Nephron progenitor cell (in vitro differentiated cells): ENCODE measurements around the gene TMEM59.
A peak's percentile ranks its signal among the peaks of the same experiment; 100 is the strongest.
"Not testable (repeated sequence)": the region's sequence is repeated elsewhere in the genome, so short reads cannot be mapped to it uniquely, and the experiment has no call there.

ENCODE experiments used
- DNase-seq: peaks from one replicate; pipeline ENCODE4 v3.0.0; 2021
- H3K27ac Mint-ChIP-seq: 2 replicates; pipeline ENCODE4 v1.8.0; 2021; ENCODE audit warnings: mild to moderate bottlenecking, moderate library complexity, mixed read lengths
- H3K27me3 Mint-ChIP-seq: 2 replicates; pipeline ENCODE4 v1.8.0; 2021; ENCODE audit warnings: mild to moderate bottlenecking, low read depth, mixed read lengths; ENCODE audit not compliant: poor library complexity
- H3K36me3 Mint-ChIP-seq: 2 replicates; pipeline ENCODE4 v1.8.0; 2021; ENCODE audit warnings: low read depth, mixed read lengths
- H3K4me1 Mint-ChIP-seq: 2 replicates; pipeline ENCODE4 v1.8.0; 2021; ENCODE audit warnings: mixed read lengths
- H3K4me3 Mint-ChIP-seq: 2 replicates; pipeline ENCODE4 v1.8.0; 2021; ENCODE audit warnings: mild to moderate bottlenecking, moderate library complexity, mixed read lengths
- H3K9me3 Mint-ChIP-seq: 2 replicates; pipeline ENCODE4 v1.8.0; 2021; ENCODE audit warnings: mild to moderate bottlenecking, moderate library complexity, mixed read lengths
- TF ChIP-seq, protein P1 (sequence below): fragments of 200-600 bp; sonication (generic); IDR thresholded peaks from 2 replicates; pipeline ENCODE4 v1.5.0; 2021; ENCODE audit warnings: antibody characterized with exemption

The TMEM59 gene

DNA sequence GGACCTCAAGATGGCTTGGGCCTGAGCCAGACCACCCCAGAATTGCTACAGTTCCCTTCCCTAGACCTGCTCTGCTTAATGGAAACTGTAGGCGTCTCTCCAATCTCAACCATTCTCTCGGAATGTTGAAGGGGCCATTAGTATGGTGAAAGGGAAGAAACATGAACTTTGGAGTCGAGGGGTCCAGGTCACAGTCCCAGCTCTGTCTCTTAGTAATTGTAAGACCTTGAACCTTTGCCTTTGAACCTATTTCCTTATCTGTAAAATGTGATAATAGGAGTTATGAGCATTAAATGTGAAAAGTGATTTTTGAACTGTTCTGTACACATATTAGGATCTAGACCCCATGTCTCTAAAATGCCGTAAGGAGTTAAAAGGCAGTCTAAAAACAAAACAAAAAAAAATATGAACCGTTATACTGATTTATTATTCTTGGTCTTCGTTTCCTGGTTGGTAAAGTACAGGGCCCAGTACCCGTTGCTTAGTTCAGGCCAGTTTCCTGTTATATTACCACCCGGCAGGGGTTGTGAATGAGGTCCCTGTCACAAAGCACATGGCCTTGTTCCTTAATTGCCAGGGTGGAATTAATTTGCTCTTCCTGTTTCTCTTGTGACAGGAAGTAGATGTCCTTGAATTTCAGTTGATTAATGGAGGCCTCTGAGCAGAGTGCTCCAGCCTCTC is 42.7 kb upstream of the TMEM59 start:
- Mint-ChIP-seq H3K4me3 (no peak overlapping the region), H3K4me1 (peaks cover 24% of the 10 kb centered on the region), H3K36me3 (no peaks in the 10 kb centered on the region), H3K27ac (peak overlapping the region; percentile 39), H3K9me3 (no peaks in the 10 kb centered on the region), H3K27me3 (no peaks in the 10 kb centered on the region)
- TF ChIP-seq, protein P1, sequence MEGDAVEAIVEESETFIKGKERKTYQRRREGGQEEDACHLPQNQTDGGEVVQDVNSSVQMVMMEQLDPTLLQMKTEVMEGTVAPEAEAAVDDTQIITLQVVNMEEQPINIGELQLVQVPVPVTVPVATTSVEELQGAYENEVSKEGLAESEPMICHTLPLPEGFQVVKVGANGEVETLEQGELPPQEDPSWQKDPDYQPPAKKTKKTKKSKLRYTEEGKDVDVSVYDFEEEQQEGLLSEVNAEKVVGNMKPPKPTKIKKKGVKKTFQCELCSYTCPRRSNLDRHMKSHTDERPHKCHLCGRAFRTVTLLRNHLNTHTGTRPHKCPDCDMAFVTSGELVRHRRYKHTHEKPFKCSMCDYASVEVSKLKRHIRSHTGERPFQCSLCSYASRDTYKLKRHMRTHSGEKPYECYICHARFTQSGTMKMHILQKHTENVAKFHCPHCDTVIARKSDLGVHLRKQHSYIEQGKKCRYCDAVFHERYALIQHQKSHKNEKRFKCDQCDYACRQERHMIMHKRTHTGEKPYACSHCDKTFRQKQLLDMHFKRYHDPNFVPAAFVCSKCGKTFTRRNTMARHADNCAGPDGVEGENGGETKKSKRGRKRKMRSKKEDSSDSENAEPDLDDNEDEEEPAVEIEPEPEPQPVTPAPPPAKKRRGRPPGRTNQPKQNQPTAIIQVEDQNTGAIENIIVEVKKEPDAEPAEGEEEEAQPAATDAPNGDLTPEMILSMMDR = no peak
- no peak for DNase-seq

DNA sequence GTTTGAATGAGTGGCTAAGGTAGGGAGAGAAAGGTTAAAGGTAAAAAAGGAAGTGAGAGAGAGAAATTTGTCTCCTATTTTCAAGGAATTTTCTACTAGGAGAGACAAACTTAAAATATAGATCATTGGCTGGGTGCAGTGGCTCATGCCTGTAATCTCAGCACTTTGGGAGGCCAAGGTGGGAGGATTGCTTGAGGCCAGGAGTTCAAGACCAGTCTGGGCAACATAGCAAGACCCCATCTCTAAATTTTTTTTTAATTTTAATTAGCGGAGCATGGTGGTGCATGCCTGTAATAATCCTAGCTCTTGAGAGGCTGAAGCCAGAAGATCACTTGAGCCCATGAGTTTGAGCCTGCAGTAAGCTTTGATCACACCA is 41.7 kb upstream of the TMEM59 start:
- not testable (repeated sequence) for H3K36me3 Mint-ChIP-seq, H3K9me3 Mint-ChIP-seq, H3K4me3 Mint-ChIP-seq, H3K27ac Mint-ChIP-seq, H3K27me3 Mint-ChIP-seq, DNase-seq
- H3K4me1 Mint-ChIP-seq = peaks cover 24% of the 10 kb centered on the region

DNA sequence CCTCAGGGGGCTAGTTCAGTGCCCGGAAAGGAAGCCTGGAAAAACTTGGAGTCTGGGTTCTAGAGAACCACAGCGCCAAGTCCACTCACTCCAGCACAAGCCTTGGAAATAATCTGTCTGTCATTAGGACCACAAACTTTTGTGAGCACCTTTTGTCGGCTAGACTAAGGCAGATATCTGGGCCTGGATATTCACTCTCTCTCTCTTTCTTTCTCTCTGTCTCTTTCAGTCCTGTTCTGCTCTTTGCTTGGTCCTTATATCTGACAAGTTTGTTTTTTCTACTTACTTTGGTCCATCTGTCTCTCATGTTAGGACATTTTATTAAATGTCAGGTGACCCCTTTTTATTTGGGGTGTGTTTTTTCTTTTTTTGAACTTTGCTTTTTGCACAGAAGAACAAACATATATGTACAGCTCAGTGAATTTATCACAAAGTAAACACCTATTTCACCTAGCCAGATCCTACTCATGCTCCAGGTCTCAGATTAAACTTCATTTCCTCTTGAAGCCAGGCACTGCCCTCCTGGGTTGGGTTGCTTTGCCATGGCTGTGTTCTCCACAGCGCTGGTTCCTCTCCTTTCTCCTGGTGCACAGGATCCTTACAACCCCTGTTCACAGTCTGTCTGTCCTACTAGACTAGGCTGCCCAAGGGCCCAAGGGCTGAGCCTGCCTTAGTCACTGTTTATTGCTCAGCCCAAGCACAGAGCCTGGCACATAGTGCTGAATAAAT is 41.2 kb upstream of the TMEM59 start:
- no peak overlapping the region for H3K27ac Mint-ChIP-seq
- H3K4me1 Mint-ChIP-seq = peaks cover 24% of the 10 kb centered on the region
- DNase-seq = no peak
- H3K27me3 Mint-ChIP-seq = no peaks in the 10 kb centered on the region
- no peaks in the 10 kb centered on the region for H3K9me3 Mint-ChIP-seq
- TF ChIP-seq, protein P1 = no peak
- no peak overlapping the region for H3K4me3 Mint-ChIP-seq
- H3K36me3 Mint-ChIP-seq = no peaks in the 10 kb centered on the region

DNA sequence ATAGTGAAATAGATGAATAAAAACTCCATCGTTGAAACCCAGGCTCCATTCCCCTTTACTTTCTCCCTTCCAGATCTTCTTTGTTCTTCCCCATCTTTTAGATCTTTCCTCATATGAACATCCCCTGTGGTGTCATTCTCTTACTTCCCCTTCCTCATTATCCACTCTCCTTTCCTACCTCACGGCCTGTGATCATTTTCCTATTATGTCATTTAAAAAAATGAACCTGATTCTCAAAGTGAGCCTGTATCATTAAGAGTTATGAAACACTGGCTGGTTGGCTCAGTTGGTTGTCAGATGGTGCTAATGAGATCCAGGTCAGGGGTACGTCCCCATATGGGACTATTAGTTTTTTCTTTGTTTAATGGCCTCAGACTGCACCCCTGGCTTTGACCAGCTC is 38.7 kb upstream of the TMEM59 start:
- peaks cover 17% of the 10 kb centered on the region for H3K4me1 Mint-ChIP-seq
- H3K27me3 Mint-ChIP-seq = no peaks in the 10 kb centered on the region
- no peak overlapping the region for H3K27ac Mint-ChIP-seq
- TF ChIP-seq, protein P1 = no peak
- no peaks in the 10 kb centered on the region for H3K9me3 Mint-ChIP-seq
- no peaks in the 10 kb centered on the region for H3K36me3 Mint-ChIP-seq
- H3K4me3 Mint-ChIP-seq = no peak overlapping the region
- DNase-seq = no peak

DNA sequence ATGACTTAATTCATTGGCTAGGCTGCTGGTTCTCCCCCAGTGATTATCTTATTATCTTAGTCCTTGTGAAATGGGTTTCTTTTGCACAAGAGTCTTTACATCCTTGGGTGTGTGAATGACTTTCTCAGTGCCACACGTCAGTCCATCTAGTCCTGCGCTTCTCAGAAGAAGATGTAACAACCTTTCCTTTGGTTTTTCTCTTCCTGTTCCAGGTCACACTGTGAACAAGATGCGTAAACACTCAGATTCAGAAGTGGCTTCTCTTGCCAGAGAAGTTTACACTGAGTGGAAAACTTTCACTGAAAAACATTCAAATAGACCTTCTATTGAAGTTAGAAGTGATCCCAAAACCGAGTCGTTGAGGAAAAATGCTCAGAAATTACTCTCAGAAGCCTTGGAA is 35.4 kb upstream of the TMEM59 start:
- TF ChIP-seq, protein P1 = no peak
- H3K4me1 Mint-ChIP-seq = no peaks in the 10 kb centered on the region
- H3K27me3 Mint-ChIP-seq = no peaks in the 10 kb centered on the region
- no peak overlapping the region for H3K4me3 Mint-ChIP-seq
- no peaks in the 10 kb centered on the region for H3K36me3 Mint-ChIP-seq
- no peak overlapping the region for H3K27ac Mint-ChIP-seq
- H3K9me3 Mint-ChIP-seq = no peaks in the 10 kb centered on the region
- DNase-seq = no peak

DNA sequence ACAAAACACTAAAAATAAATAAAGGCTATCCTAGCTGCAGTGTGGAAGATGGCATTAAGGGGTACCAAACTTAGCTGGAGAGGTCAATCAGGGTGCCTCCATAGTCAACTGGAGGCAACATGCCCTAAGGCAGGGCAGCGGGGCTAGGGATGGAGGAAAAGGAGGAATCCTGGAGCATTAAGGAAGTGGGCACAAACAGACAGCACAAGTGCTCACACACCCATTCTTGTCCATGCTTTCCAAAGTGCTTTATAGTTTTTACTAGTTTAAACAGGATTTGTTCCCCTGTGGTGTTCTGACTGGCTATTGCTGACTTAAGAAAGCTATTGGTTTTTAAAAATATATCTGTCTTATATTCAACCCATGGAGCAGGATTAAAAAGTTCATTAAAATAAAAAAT is 33.8 kb upstream of the TMEM59 start:
- Mint-ChIP-seq H3K9me3 (no peaks in the 10 kb centered on the region), H3K27me3 (no peaks in the 10 kb centered on the region), H3K36me3 (no peaks in the 10 kb centered on the region), H3K4me1 (no peaks in the 10 kb centered on the region), H3K4me3 (no peak overlapping the region), H3K27ac (no peak overlapping the region)
- TF ChIP-seq, protein P1 = no peak
- no peak for DNase-seq
